Endometrial microvascular endothelial cells (primary cell): ENCODE data around the gene ME2. TPM values are rescaled to one million over a fixed set of nuclear protein-coding genes. Genes with fewer than 3 reads are reported as not detected.
"Not testable (repeated sequence)": the region's sequence is repeated elsewhere in the genome, so short reads cannot be mapped to it uniquely, and the experiment has no call there.

ENCODE experiments used
- in situ Hi-C: cut with HindIII; loops from 2 replicates; pipeline ENCODE4 v1.10.0; 2017; ENCODE audit warnings: low sequenced_read_pairs, low pct_unique_long_range_greater_than_20kb; ENCODE audit errors: inconsistent ontology term
- total RNA-seq: library from RNA; depleted of rRNA; stranded (reverse); fragments of >200 nt; gene quantifications from one replicate; pipeline ENCODE4 v1.2.3, GENCODE V29; 2015; ENCODE audit errors: inconsistent ontology term

Gene ME2
- total RNA-seq, result 68.1 TPM

- in situ Hi-C loops, result no loop called here
Observed at GRCh38 chr18:50878345-50879301, at the start of gene ME2. Gene ME2 (plus strand): TSS chr18:50879118. CDS start chr18:50895821, 16,703 bp downstream.

GRCh38 chr18:50829644-50830043, 49.3 kb upstream of the ME2 start:
- in situ Hi-C loops, result no loop called here

- in situ Hi-C loops, result no loop called here
Observed at GRCh38 chr18:50830544-50830943, 48.4 kb upstream of the ME2 start.

GRCh38 chr18:50832754-50833153, 46.2 kb upstream of the ME2 start:
- in situ Hi-C loops, result no loop called here

GRCh38 chr18:50833496-50833895, 45.4 kb upstream of the ME2 start:
- in situ Hi-C loops, result not testable (repeated sequence)

GRCh38 chr18:50836521-50836957, 42.4 kb upstream of the ME2 start:
- in situ Hi-C loops, result no loop called here

- in situ Hi-C loops, result no loop called here
Observed at GRCh38 chr18:50839341-50839740, 39.6 kb upstream of the ME2 start.

- in situ Hi-C loops, result no loop called here
Observed at GRCh38 chr18:50839996-50840395, 38.9 kb upstream of the ME2 start.

- in situ Hi-C loops, result no loop called here
Observed at GRCh38 chr18:50842846-50843245, 36.1 kb upstream of the ME2 start.

GRCh38 chr18:50844554-50844953, 34.4 kb upstream of the ME2 start:
- in situ Hi-C loops, result no loop called here

GRCh38 chr18:50844960-50845359, 34.0 kb upstream of the ME2 start:
- in situ Hi-C loops, result no loop called here

- in situ Hi-C loops, result no loop called here
Observed at GRCh38 chr18:50847192-50847591, 31.7 kb upstream of the ME2 start.

GRCh38 chr18:50848061-50848551, 30.8 kb upstream of the ME2 start:
- in situ Hi-C loops, result no loop called here

- in situ Hi-C loops, result no loop called here
Observed at GRCh38 chr18:50848991-50849390, 29.9 kb upstream of the ME2 start.

GRCh38 chr18:50849419-50849821, 29.5 kb upstream of the ME2 start:
- in situ Hi-C loops, result no loop called here

- in situ Hi-C loops, result no loop called here
Observed at GRCh38 chr18:50850307-50851065, 28.4 kb upstream of the ME2 start.

- in situ Hi-C loops, result no loop called here
Observed at GRCh38 chr18:50853863-50854271, 25.1 kb upstream of the ME2 start.

- in situ Hi-C loops, result no loop called here
Observed at GRCh38 chr18:50855976-50856757, 22.8 kb upstream of the ME2 start.

- in situ Hi-C loops, result not testable (repeated sequence)
Observed at GRCh38 chr18:50857166-50857565, 21.8 kb upstream of the ME2 start.
